Common myeloid progenitor, CD34-positive (primary cell): ENCODE data around the gene UBQLN4.
A peak's percentile ranks its signal among the peaks of the same experiment; 100 is the strongest.

Experiments used
- CTCF ChIA-PET: fragments of 350-600 bp; sonication (Branson Sonifier 250); formaldehyde crosslinking; loops from one replicate; lab custom pipeline; 2021; ENCODE audit warnings: antibody characterized with exemption; lab: Charles Lee
- POLR2A ChIA-PET: fragments of 350-600 bp; sonication (Branson Sonifier 250); formaldehyde crosslinking; loops from one replicate; lab custom pipeline; 2021; ENCODE audit warnings: antibody characterized with exemption; lab: Charles Lee
- DNase-seq, 3 donors: peaks; one replicate each; pipeline versions ENCODE4 v3.0.0 to v3.0.0-alpha.2; 2013
- H3K27ac ChIP-seq, 2 experiments: 1 replicate in 1 of 2; 2 replicates in 1 of 2; pipeline ENCODE4 v1.7.0; 2013; ENCODE audit warnings: inconsistent platforms in 2 of 2, low read length in 2 of 2, mild to moderate bottlenecking in 2 of 2, low read depth in 1 of 2, moderate library complexity in 1 of 2; ENCODE audit not compliant: severe bottlenecking in 2 of 2, insufficient read depth in 1 of 2, poor library complexity in 1 of 2
- H3K27me3 ChIP-seq, 5 experiments: replicated peaks in 2 of 5; 1 replicate in 3 of 5; 2 replicates in 2 of 5; pipeline versions ENCODE4 v1.6.1 to v1.7.0; 2013; ENCODE audit warnings: low read length in 4 of 5, mild to moderate bottlenecking in 2 of 5, moderate library complexity in 2 of 5, inconsistent platforms in 1 of 5; ENCODE audit not compliant: insufficient read depth in 5 of 5, control insufficient read depth in 4 of 5
- H3K36me3 ChIP-seq, 4 experiments: 1 replicate in 2 of 4; 2 replicates in 2 of 4; pipeline versions ENCODE4 v1.6.1 to v1.7.0; 2013; ENCODE audit warnings: low read length in 3 of 4, control low read depth in 1 of 4, mild to moderate bottlenecking in 1 of 4; ENCODE audit not compliant: control insufficient read depth in 4 of 4, insufficient read depth in 4 of 4
- H3K4me1 ChIP-seq, 4 experiments: 1 replicate in 3 of 4; 2 replicates in 1 of 4; pipeline versions ENCODE4 v1.6.1 to v1.7.1; 2013; ENCODE audit warnings: low read length in 3 of 4, mild to moderate bottlenecking in 3 of 4, control low read depth in 1 of 4, inconsistent platforms in 1 of 4, moderate library complexity in 1 of 4; ENCODE audit not compliant: control insufficient read depth in 4 of 4, insufficient read depth in 4 of 4; ENCODE audit errors: control extremely low read depth in 1 of 4
- H3K4me3 ChIP-seq, 7 experiments: 1 replicate in 4 of 7; 2 replicates in 3 of 7; pipeline versions ENCODE4 v1.5.1 to v1.7.0; 2013; ENCODE audit warnings: mild to moderate bottlenecking in 7 of 7, low read length in 6 of 7, moderate library complexity in 6 of 7, inconsistent platforms in 2 of 7, low read depth in 2 of 7, control low read depth in 1 of 7; ENCODE audit not compliant: insufficient read depth in 4 of 7, control insufficient read depth in 1 of 7; ENCODE audit errors: extremely low read depth in 1 of 7
- H3K9me3 ChIP-seq, 5 experiments: 1 replicate in 4 of 5; 2 replicates in 1 of 5; pipeline versions ENCODE4 v1.6.1 to v1.7.1; 2013; ENCODE audit warnings: low read length in 4 of 5, mild to moderate bottlenecking in 2 of 5, inconsistent platforms in 1 of 5, low read depth in 1 of 5, moderate library complexity in 1 of 5; ENCODE audit not compliant: control insufficient read depth in 4 of 5, insufficient read depth in 2 of 5; ENCODE audit errors: control extremely low read depth in 1 of 5
- WGBS: methylation state at CpG from one replicate; pipeline ENCODE4 v1.1.5; 2013; ENCODE audit not compliant: insufficient coverage; 5-methylcytosine and 5-hydroxymethylcytosine counted together

UBQLN4 gene

GRCh38 chr1:156081180-156081916 is 27.8 kb upstream of the UBQLN4 start:
- Histone ChIP-seq H3K9me3 (no peaks in the 10 kb centered on the region), H3K27me3 (no peaks in the 10 kb centered on the region), H3K27ac (no peak overlapping the region), H3K4me3 (peak overlapping the region in 6 of 7 experiments; percentile 52 to 97 (median 82)), H3K36me3 (peaks cover 0 to 8% (median 0%) of the 10 kb centered on the region in 4 experiments), H3K4me1 (peaks cover 0 to 28% (median 22%) of the 10 kb centered on the region in 4 experiments)
- WGBS = under 1% methylated on average over 24 of the region's 61 CpGs
- DNase-seq = no peak
- ChIA-PET CTCF (interaction anchor here (1.6 to 29.6 kb wide), 2 partner anchors 15 to 46 kb away, joined by 7 to 1191 read pairs; partner anchors contain the start of gene LMNA), POLR2A (no interaction called here)

GRCh38 chr1:156080863-156081179 is 27.2 kb upstream of the UBQLN4 start:
- CTCF ChIA-PET = interaction anchor here (29.6 kb wide), 1 partner anchor 47 kb away, joined by 1191 read pairs; the partner anchor contains the start of gene LMNA
- Histone ChIP-seq H3K27me3 (no peaks in the 10 kb centered on the region), H3K36me3 (peaks cover 0 to 8% (median 0%) of the 10 kb centered on the region in 4 experiments), H3K9me3 (no peaks in the 10 kb centered on the region), H3K27ac (no peak overlapping the region), H3K4me3 (peak overlapping the region in 5 of 7 experiments; percentile 40 to 92 (median 74)), H3K4me1 (peaks cover 0 to 29% (median 27%) of the 10 kb centered on the region in 4 experiments)
- 92% methylated on average over 3 of the region's 4 CpGs for WGBS
- POLR2A ChIA-PET = no interaction called here
- DNase-seq = no peak

GRCh38 chr1:156080241-156080862 is 26.8 kb upstream of the UBQLN4 start:
- Histone ChIP-seq H3K9me3 (no peaks in the 10 kb centered on the region), H3K27me3 (no peaks in the 10 kb centered on the region), H3K4me3 (no peak overlapping the region), H3K4me1 (peaks cover 0 to 33% (median 31%) of the 10 kb centered on the region in 4 experiments), H3K27ac (no peak overlapping the region), H3K36me3 (peaks cover 0 to 8% (median 0%) of the 10 kb centered on the region in 4 experiments)
- CTCF ChIA-PET = interaction anchor here (1.2 kb wide), 1 partner anchor 14 kb away, joined by 3 read pairs; no protein-coding TSS in a partner anchor
- DNase-seq = no peak
- WGBS = 93% methylated on average over 6 of the region's 8 CpGs
- POLR2A ChIA-PET = no interaction called here

GRCh38 chr1:156079762-156080161 is 26.2 kb upstream of the UBQLN4 start:
- no peaks in the 10 kb centered on the region for H3K9me3 ChIP-seq
- H3K27ac ChIP-seq = no peak overlapping the region
- CTCF ChIA-PET = interaction anchor here (1.2 kb wide), 1 partner anchor 13 kb away, joined by 3 read pairs; no protein-coding TSS in a partner anchor
- DNase-seq = no peak
- POLR2A ChIA-PET = no interaction called here
- no peaks in the 10 kb centered on the region for H3K27me3 ChIP-seq
- peaks cover 0 to 38% (median 34%) of the 10 kb centered on the region in 4 experiments for H3K4me1 ChIP-seq
- H3K36me3 ChIP-seq = peaks cover 0 to 8% (median 0%) of the 10 kb centered on the region in 4 experiments
- no peak overlapping the region for H3K4me3 ChIP-seq
- 100% methylated on average over 5 of the region's 5 CpGs for WGBS

- no peak for DNase-seq
These were observed 25.1 kb upstream of the UBQLN4 start for GRCh38 chr1:156078728-156079127.

GRCh38 chr1:156077430-156077760 is 23.8 kb upstream of the UBQLN4 start:
- H3K4me3 ChIP-seq = no peak overlapping the region
- no peaks in the 10 kb centered on the region for H3K27me3 ChIP-seq
- DNase-seq = no peak
- H3K9me3 ChIP-seq = no peaks in the 10 kb centered on the region
- CTCF ChIA-PET = no interaction called here
- 89% methylated on average over 14 of the region's 19 CpGs for WGBS
- POLR2A ChIA-PET = no interaction called here
- peaks cover 0 to 8% (median 0%) of the 10 kb centered on the region in 4 experiments for H3K36me3 ChIP-seq
- peaks cover 0 to 36% (median 25%) of the 10 kb centered on the region in 4 experiments for H3K4me1 ChIP-seq
- H3K27ac ChIP-seq = no peak overlapping the region

More at GRCh38 chr1:156078728-156079127, 25.1 kb upstream of the UBQLN4 start:
- no peaks in the 10 kb centered on the region for H3K27me3 ChIP-seq
- 91% methylated on average over 4 of the region's 5 CpGs for WGBS
- CTCF ChIA-PET = interaction anchor here (0.7 to 0.9 kb wide), 2 partner anchors 13 to 312 kb away, joined by 3 to 4 read pairs; no protein-coding TSS in a partner anchor
- no peaks in the 10 kb centered on the region for H3K9me3 ChIP-seq
- H3K4me1 ChIP-seq = peaks cover 0 to 40% (median 30%) of the 10 kb centered on the region in 4 experiments
- peaks cover 0 to 8% (median 0%) of the 10 kb centered on the region in 4 experiments for H3K36me3 ChIP-seq
- no peak overlapping the region for H3K4me3 ChIP-seq
- POLR2A ChIA-PET = interaction anchor here (0.7 kb wide), 1 partner anchor 649 kb away, joined by 4 read pairs; no protein-coding TSS in a partner anchor
- no peak overlapping the region for H3K27ac ChIP-seq
